GM19238 (cell line): ENCODE results near the gene CYP3A4.
"Not testable (repeated sequence)": the region's sequence is repeated elsewhere in the genome, so short reads cannot be mapped to it uniquely, and the experiment has no call there.

ENCODE experiments used
- DNase-seq: peaks from one replicate; pipeline ENCODE4 v3.0.0; 2011; ENCODE audit warnings: low spot score; ENCODE audit not compliant: insufficient read length

CYP3A4 gene

DNA sequence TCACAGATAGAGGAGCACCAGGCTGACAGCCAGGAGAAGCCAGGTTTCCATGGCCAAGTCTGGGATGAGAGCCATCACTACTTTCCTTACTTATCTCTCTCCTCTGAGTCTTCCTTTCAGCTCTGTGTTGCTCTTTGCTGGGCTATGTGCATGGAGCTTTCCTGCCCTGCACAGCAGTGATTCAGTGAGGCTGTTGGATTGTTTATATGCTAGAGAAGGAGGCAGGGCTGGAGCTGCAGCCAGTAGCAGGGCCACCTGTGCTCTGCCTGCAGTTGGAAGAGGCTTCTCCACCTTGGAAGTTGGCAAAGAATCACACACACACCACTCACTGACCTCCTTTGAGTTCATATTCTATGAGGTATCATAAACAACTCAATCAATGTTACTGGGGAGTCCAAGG is at the start of gene CYP3A4:
Gene CYP3A4, minus strand, starts transcription at position 178 of the 400 bp plus-strand sequence. Its CDS starts 103 bp downstream, at position 75.
- DNase-seq, result no peak

DNA sequence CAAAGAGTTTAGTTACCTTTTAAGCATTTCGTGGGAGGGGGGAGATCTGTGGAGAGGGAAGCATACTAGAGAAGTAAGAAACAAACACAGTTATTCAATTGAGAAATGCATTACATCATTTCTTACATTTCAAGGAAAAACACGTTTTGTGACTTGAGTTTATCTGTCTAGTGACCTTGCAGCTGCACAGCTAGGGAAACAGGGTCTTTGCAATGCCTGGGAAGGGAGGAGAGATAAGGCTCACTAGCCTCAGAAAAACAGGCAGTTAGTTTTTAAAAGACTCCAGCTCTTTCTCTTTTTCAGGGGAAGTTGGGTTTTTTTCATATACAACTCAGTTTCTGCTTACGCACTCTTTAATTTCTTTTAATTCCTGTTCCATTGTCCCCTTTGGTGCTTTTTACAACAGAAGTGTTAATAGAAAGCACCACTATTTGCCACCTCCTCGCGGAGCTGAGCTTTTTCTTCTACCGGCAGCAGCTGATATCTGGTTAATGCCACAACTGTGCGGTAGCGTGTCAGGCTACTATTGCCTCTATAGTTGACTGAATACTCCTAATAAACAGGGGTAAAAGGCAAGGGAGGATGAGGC is 49.4 kb upstream of the CYP3A4 start:
- DNase-seq, result no peak

- DNase-seq, result no peak
These were observed 47.6 kb upstream of the CYP3A4 start for GRCh38 chr7:99831595-99831994.

DNA sequence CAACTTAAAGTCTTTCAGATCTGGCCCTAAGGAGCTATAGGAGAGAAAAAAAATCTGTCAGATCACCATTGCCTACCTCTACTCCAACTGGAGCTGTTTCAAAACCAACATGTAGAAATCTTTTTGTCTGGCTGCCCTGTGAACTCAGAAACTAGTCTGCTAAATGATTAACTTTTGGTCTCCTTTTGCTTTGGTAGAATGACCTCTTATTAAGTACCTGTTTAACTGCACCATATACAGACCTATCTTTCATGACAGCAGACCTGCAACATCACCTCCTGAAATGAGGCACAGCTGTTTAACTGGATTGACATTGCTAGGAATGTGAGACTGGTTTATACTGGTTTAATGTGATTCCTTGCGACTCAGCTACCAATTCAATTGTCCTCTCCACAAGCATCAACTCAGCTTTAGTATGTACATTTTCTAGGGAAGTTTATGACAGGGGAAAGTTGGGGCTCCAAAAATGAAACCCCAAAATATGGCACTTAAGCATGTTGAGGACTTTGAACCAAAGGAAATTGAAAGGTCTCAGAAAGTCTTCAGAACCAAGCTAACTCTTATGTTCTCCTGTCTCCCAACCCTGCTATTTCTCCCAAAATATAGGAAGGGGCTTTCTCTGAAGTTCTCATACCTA is 45.7 kb upstream of the CYP3A4 start:
- no peak for DNase-seq

- DNase-seq, result no peak
These were observed 44.8 kb upstream of the CYP3A4 start for GRCh38 chr7:99828811-99829210.

- no peak for DNase-seq
These were observed 43.2 kb upstream of the CYP3A4 start for GRCh38 chr7:99827040-99827778.

DNA sequence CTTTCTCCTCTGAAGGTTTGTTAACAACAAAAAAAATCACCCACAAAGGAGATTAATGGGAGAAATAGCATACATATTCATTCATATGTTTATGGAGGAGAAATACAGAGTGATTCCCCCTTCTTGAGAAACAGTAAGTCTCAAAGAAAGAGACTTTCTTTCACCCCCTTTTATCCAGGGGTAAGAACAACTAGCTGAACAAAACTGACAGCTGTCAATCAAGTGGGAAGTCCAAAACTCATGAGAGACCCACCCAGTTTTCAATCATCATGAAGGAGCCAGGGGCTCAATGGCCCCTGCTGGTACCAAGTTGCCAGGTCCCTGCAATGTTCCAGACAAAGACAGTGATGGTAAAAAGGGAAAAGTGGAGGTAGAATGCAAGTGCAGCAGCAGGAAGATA is 41.9 kb upstream of the CYP3A4 start:
- DNase-seq, result no peak

DNA sequence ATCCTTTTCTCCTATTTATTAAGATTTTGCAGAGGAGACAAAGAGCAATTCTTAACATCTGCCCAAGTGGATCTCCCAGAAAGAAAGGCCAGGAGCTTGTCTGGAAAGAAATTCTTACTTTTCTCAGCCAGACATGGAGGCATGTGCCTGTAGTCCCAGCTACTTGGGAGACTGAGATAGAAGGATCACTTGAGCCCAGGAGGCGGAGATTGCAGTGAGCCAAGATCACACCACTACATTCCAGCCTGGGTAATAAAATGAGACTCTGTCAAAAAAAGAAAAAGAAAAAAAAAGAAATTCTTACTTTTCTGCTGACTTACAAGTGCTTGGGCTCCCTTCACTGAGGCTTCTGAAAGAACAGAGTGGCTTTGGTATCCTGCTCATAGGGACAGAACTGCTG is 41.5 kb upstream of the CYP3A4 start:
- no peak for DNase-seq

DNA sequence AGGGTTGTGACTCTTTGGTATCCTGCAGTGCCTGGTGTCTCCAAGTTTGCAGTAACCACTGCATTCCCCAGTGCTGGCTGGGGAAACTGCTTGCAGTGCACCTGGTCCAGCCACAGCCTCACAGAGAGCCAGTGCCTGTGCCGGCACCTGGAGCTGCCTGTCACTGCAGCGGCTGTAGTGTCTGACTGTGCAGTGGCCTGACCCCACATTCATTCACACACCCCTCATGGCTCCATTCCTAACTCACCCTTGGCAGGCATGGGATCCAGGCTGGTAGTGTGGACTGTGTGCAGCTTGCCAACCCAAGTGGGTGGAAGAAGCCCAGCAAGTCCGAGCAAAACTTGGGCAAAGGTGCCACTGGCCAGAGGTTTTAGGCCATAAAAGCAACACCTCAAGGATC is 40.1 kb upstream of the CYP3A4 start:
- no peak for DNase-seq

- no peak for DNase-seq
These were observed 39.0 kb upstream of the CYP3A4 start for GRCh38 chr7:99822731-99823718.

GRCh38 chr7:99820408-99821027 is 36.5 kb upstream of the CYP3A4 start:
- DNase-seq, result no peak

DNA sequence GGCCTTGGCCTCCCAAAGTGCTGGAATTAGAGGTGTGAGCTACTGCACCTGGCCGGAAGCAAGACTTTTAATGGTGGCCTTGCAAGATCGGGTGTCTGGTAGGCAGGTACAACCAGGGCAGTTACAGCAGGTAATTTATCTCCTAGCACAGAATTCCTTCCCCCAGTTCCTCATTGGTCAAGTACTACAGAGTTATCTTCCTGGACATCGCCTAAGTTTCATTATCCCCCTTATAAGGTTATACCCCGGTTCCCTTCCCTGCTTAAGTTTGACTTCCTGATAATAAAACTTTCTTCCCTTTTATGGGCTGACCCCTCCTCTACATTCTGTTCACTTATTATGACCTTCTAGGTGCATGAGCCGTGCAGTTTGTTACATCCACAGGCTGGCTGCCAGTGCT is 24.8 kb upstream of the CYP3A4 start:
- DNase-seq, result no peak

DNA sequence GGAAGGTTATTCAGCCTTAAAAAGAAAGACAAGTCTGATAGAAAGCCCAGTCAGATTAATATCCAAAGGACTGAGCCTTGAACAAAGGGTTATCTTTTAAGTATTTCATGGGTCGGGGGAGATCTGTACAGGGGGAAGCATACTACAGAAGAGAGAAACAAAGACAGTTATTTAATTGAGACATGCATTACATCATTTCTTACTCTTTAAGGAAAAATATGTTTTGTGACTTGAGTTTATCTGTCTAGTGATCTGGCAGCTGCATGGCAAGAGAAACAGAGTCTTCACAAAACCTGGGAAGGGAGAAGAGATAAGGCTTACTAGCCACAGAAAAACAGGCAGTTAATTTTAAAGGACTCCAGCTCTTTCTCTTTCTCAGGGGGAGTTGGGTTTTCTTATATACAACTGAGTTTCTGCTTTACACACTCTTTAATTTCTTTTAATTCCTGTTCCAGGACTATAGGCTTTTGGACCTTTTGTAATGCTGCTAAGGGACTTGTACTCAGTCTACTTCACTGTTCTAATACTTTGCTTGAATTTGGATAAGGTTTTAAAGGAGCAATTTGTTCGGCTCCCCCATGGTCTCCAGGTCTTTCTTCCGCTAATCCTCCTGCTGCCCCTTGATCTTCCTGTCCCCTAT is 23.0 kb upstream of the CYP3A4 start:
- DNase-seq, result no peak

DNA sequence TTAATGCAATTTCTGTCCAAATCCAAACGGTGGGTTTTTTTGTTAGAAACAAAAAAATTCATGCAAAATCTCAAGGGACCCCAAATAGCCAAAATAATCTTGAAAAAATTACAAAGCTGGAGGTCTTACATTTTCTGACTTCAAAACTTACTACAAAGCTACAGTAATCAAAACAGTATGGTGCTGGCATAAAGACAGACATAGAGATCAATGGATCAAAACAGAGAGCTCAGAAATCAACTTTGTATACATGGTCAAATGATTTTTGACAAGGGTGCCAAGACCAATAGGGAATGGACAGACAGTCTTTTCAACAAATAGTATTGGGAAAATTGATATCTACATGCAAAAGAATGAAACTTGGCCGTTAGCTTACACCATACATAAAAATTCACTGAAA is 21.7 kb upstream of the CYP3A4 start:
- DNase-seq, result no peak

DNA sequence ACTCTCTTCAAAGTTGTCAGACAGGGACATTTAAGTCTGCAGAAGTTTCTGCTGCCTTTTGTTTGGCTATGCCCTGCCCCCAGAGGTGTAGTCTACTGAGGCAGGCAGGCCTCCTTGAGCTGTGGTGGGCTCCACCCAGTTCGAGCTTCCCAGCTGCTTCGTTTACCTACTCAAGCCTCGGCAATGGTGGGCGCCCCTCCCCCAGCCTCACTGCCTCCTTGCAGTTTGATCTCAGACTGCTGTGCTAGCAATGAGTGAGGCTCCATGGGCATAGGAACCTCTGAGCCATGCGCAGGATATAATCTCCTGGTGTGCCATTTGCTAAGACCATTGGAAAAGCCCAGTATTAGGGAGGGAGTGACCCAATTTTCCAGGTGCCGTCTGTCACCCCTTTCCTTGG is 19.1 kb upstream of the CYP3A4 start:
- DNase-seq, result not testable (repeated sequence)

DNA sequence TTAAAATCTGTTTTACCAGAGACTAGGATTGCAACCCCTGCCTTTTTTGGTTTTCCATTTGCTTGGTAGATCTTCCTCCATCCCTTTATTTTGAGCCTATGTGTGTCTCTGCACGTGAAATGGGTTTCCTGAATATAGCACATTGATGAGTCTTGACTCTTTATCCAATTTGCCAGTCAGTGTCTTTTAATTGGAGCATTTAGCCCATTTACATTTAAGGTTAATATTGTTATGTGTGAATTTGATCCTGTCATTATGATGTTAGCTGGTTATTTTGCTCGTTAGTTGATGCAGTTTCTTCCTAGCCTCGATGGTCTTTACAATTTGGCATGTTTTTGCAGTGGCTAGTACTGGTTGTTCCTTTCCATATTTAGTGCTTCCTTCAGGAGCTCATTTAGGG is 17.4 kb upstream of the CYP3A4 start:
- not testable (repeated sequence) for DNase-seq

DNA sequence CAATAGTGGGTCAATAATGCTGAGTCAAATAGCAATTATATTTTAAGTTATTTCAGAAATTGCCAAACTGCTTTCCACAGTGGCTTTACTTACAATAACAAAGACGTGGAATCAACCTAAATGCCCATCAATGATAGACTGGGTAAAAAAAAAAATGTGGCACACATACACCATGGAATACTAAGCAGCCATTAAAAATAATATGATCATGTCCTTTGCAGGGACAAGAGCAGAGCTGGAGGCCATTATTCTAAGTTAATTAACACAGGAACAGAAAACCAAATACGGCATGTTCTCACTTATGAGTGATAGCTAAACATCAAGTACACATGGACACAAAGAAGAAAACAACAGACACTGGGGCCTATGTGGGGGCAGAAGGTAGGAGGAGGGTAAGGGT is 15.0 kb upstream of the CYP3A4 start:
- no peak for DNase-seq

DNA sequence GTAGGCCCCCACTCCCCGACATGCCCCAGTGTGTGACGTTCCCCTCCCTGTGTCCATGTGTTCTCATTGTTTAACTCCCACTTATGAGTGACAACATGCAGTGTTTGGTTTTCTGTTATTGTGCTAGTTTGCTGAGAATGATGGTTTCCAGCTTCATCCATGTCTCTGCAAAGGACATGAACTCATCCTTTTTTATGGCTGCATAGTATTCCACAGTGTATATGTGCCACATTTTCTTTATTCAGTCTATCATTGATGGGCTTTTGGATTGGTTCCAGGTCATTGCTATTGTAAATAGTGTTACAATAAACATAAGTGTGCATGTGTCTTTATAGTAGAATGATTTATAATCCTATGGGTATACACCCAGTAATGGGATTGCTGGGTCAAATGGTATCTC is 11.9 kb upstream of the CYP3A4 start:
- DNase-seq, result not testable (repeated sequence)

- no peak for DNase-seq
These were observed 10.9 kb upstream of the CYP3A4 start for GRCh38 chr7:99794585-99795502.

DNA sequence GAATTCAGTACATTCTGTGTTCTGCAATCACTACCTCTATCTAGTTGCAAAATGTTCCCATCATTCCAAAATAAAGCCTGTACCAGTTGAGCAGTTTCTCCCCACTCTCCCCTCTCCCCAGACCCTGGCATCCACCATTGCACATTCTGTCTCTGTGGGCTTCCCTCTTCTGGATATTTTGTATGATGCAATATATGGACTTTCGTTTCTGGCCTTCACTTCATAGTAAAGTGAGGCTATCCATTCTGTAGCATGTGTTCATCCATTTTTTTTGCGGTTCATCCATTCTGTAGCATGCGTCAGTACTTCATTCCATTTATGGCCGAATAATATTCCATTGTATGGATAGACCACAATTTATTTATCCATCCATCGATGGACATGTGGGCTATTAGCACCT is 9.5 kb upstream of the CYP3A4 start:
- DNase-seq, result no peak
